WTC11 (cell line): ENCODE results near the gene KCNIP1. TPM values are rescaled to one million over a fixed set of nuclear protein-coding genes. Genes with fewer than 3 reads are reported as not detected.

Experiments
- ATAC-seq: fragments of 200-7000 bp; cut with Tn5 transposase; 2 replicates; pipeline ENCODE4 v1.10.0; 2021; ENCODE audit warnings: mild to moderate bottlenecking, moderate library complexity
- CTCF ChIA-PET: fragments of 300-600 bp; sonication (Branson Sonifier 250); formaldehyde crosslinking; loops from one replicate; lab custom pipeline; 2021; ENCODE audit warnings: antibody characterized with exemption; lab: Charles Lee
- POLR2A ChIA-PET: fragments of 350-600 bp; sonication (Branson Sonifier 250); formaldehyde crosslinking; loops from one replicate; lab custom pipeline; 2021; ENCODE audit warnings: antibody characterized with exemption; lab: Charles Lee
- DNase-seq: peaks from one replicate; pipeline ENCODE4 v3.0.0; 2021; ENCODE audit warnings: low spot score
- H3K27ac Mint-ChIP-seq: 2 replicates; pipeline ENCODE4 v1.8.0; 2021; ENCODE audit warnings: mixed read lengths
- H3K27me3 Mint-ChIP-seq: 2 replicates; pipeline ENCODE4 v1.8.0; 2021; ENCODE audit warnings: low read depth, mild to moderate bottlenecking, moderate library complexity, mixed read lengths
- H3K36me3 Mint-ChIP-seq: 2 replicates; pipeline ENCODE4 v1.8.0; 2021; ENCODE audit warnings: mixed read lengths
- H3K4me1 Mint-ChIP-seq: 2 replicates; pipeline ENCODE4 v1.8.0; 2022; ENCODE audit warnings: mixed read lengths
- H3K4me3 Mint-ChIP-seq: 2 replicates; pipeline ENCODE4 v1.8.0; 2021; ENCODE audit warnings: mild to moderate bottlenecking, moderate library complexity, mixed read lengths
- H3K9me3 Mint-ChIP-seq: 2 replicates; pipeline ENCODE4 v1.8.0; 2021; ENCODE audit warnings: mixed read lengths
- E2F1 ChIP-seq: sonication (generic); formaldehyde crosslinking; IDR thresholded peaks from 2 replicates; pipeline ENCODE4 v1.8.0; 2022; ENCODE audit warnings: mild to moderate bottlenecking, missing genetic modification reagents
- E2F5 ChIP-seq: sonication (generic); formaldehyde crosslinking; IDR thresholded peaks from 2 replicates; pipeline ENCODE4 v1.8.1; 2022; ENCODE audit warnings: mild to moderate bottlenecking, moderate library complexity, missing genetic modification reagents
- FOXJ3 ChIP-seq: sonication (generic); formaldehyde crosslinking; IDR thresholded peaks from 2 replicates; pipeline ENCODE4 v1.9.0; 2021; ENCODE audit warnings: missing genetic modification reagents, mild to moderate bottlenecking, borderline replicate concordance
- FOXP4 ChIP-seq: sonication (generic); formaldehyde crosslinking; IDR thresholded peaks from 2 replicates; pipeline ENCODE4 v1.8.0; 2022; ENCODE audit warnings: mild to moderate bottlenecking, missing genetic modification reagents
- HMGA2 ChIP-seq: fragments of 250-450 bp; sonication (Bioruptor Pico); IDR thresholded peaks from 2 replicates; pipeline ENCODE4 v1.4.0; 2021; ENCODE audit warnings: mild to moderate bottlenecking, moderate library complexity
- MXD4 ChIP-seq: fragments of 250-450 bp; sonication (Bioruptor Pico); IDR thresholded peaks from 2 replicates; pipeline ENCODE4 v1.8.0; 2021; ENCODE audit warnings: mild to moderate bottlenecking, moderate library complexity, borderline replicate concordance
- MYBL2 ChIP-seq: sonication (generic); formaldehyde crosslinking; IDR thresholded peaks from 2 replicates; pipeline ENCODE4 v1.8.1; 2023; ENCODE audit warnings: mild to moderate bottlenecking, moderate library complexity, missing genetic modification reagents
- NFE2L1 ChIP-seq: sonication (generic); formaldehyde crosslinking; IDR thresholded peaks from 2 replicates; pipeline ENCODE4 v1.8.1; 2023; ENCODE audit warnings: missing genetic modification reagents
- NFYB ChIP-seq: sonication (generic); formaldehyde crosslinking; conservative IDR thresholded peaks from 2 replicates; pipeline ENCODE4 v1.8.0; 2022; ENCODE audit warnings: low read depth, missing genetic modification reagents
- PREB ChIP-seq: sonication (generic); formaldehyde crosslinking; IDR thresholded peaks from 2 replicates; pipeline ENCODE4 v1.8.1; 2022; ENCODE audit warnings: mild to moderate bottlenecking, missing genetic modification reagents, moderate library complexity, borderline replicate concordance
- SOX15 ChIP-seq: fragments of 250-450 bp; sonication (Bioruptor Pico); IDR thresholded peaks from 2 replicates; pipeline ENCODE4 v1.9.0; 2021; ENCODE audit warnings: mild to moderate bottlenecking
- ZBTB43 ChIP-seq: sonication (generic); formaldehyde crosslinking; IDR thresholded peaks from 2 replicates; pipeline ENCODE4 v1.8.1; 2023; ENCODE audit warnings: mild to moderate bottlenecking, missing genetic modification reagents
- ZNF423 ChIP-seq: fragments of 250-450 bp; sonication (Bioruptor Pico); IDR thresholded peaks from 2 replicates; pipeline ENCODE4 v2.1.2; 2022; ENCODE audit warnings: mild to moderate bottlenecking, moderate library complexity
- ZNF425 ChIP-seq: fragments of 250-450 bp; sonication (Bioruptor Pico); conservative IDR thresholded peaks from 2 replicates; pipeline ENCODE4 v1.9.0; 2021; ENCODE audit warnings: mild to moderate bottlenecking
- ZNF532 ChIP-seq: fragments of 250-450 bp; sonication (Bioruptor Pico); IDR thresholded peaks from 2 replicates; pipeline ENCODE4 v1.9.0; 2021; ENCODE audit warnings: mild to moderate bottlenecking, borderline replicate concordance
- ZSCAN18 ChIP-seq: fragments of 250-450 bp; sonication (Bioruptor Pico); IDR thresholded peaks from 2 replicates; pipeline ENCODE4 v2.1.2; 2022; ENCODE audit warnings: mild to moderate bottlenecking, moderate library complexity
- total RNA-seq: library from RNA; stranded (reverse); gene quantifications from 3 replicates; pipeline ENCODE4 v1.2.3, GENCODE V29; 2021

Gene KCNIP1
- total RNA-seq, 1 experiment from 2014 or later: 0.59 TPM

GRCh38 chr5:170693701-170694100 is 189.9 kb downstream of the KCNIP1 start (continued):
- no peak for TF ChIP-seq NFYB

- TF ChIP-seq E2F5 (CRISPR knock-in tag) (no peak), MYBL2 (CRISPR knock-in tag) (no peak), ZNF532 (CRISPR knock-in tag) (no peak)
- no peaks in the 10 kb centered on the region for H3K36me3 Mint-ChIP-seq
- no peaks in the 10 kb centered on the region; the same call in none of the 2 replicates for H3K27me3 Mint-ChIP-seq
- DNase-seq (no peak), ATAC-seq (no peak)
- H3K4me1 Mint-ChIP-seq: peaks cover 22% of the 10 kb centered on the region
- ChIA-PET POLR2A (no interaction called here), CTCF (interaction anchor here (1.5 to 1.6 kb wide), 2 partner anchors 18 to 56 kb away, joined by 3 to 5 read pairs; no protein-coding TSS in a partner anchor)
- H3K27ac Mint-ChIP-seq: no peak overlapping the region
- no peaks in the 10 kb centered on the region for H3K9me3 Mint-ChIP-seq
- H3K4me3 Mint-ChIP-seq: no peak overlapping the region
These were observed 191.1 kb downstream of the KCNIP1 start for GRCh38 chr5:170694911-170695310.

- DNase-seq (no peak), ATAC-seq (no peak)
- no peaks in the 10 kb centered on the region for H3K36me3 Mint-ChIP-seq
- ChIA-PET POLR2A (no interaction called here), CTCF (interaction anchor here (1.0 to 1.6 kb wide), 2 partner anchors 47 to 64 kb away, joined by 3 to 4 read pairs; no protein-coding TSS in a partner anchor)
- H3K9me3 Mint-ChIP-seq: no peaks in the 10 kb centered on the region
- H3K27me3 Mint-ChIP-seq: no peaks in the 10 kb centered on the region; the same call in none of the 2 replicates
- no peak overlapping the region for H3K27ac Mint-ChIP-seq
- peaks cover 20% of the 10 kb centered on the region for H3K4me1 Mint-ChIP-seq
- no peak overlapping the region for H3K4me3 Mint-ChIP-seq
- TF ChIP-seq ZNF423 (CRISPR knock-in tag): no peak
- no peak for TF ChIP-seq NFE2L1 (CRISPR knock-in tag)
- TF ChIP-seq MXD4: no peak
- TF ChIP-seq FOXP4 (CRISPR knock-in tag): no peak
- TF ChIP-seq PREB (CRISPR knock-in tag): no peak
- no peak for TF ChIP-seq HMGA2
- TF ChIP-seq E2F1: no peak
- no peak for TF ChIP-seq ZNF425
- no peak for TF ChIP-seq SOX15 (CRISPR knock-in tag)
- TF ChIP-seq ZBTB43: no peak
- TF ChIP-seq ZSCAN18 (CRISPR knock-in tag): no peak
- no peak for TF ChIP-seq FOXJ3 (CRISPR knock-in tag)
These were observed 193.2 kb downstream of the KCNIP1 start for GRCh38 chr5:170697031-170697430.
